ENCODE results near the gene VSIR.

The VSIR gene

DNA sequence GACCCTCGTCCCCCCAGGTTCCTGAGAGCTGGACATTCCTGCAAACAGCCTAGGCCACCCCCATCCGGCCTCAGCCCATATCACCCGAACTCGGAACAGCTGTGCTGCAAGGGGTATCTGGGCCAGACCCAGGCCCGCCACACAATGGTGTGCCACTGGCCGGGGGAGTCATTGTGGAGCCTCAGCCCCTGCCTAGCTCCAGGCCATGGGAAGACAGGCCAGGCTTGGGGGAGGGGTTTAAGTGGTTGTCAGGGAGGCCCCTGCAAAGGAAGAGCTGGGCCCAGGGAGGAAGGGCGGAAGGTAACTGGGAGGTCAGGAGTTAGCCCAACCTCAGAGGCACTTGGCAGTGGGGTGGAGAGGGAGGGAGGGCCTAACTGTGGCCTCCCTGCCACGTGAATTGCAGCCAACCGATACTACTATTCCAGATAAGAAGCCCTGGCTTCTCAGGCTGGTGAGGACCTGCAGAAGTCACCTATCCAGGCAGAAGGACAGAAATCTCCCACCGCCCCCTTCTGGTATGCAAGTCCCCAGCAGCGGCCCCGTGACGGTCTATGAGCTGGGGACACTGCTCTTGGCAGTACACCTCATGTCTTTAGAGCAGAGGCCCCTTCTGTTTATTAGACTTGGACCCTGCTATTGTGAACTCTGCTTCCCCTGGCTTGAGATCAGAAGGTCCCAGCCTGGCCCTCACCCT is 26.8 kb downstream of the VSIR start:
- peak; percentile 98 for DNase-seq

DNA sequence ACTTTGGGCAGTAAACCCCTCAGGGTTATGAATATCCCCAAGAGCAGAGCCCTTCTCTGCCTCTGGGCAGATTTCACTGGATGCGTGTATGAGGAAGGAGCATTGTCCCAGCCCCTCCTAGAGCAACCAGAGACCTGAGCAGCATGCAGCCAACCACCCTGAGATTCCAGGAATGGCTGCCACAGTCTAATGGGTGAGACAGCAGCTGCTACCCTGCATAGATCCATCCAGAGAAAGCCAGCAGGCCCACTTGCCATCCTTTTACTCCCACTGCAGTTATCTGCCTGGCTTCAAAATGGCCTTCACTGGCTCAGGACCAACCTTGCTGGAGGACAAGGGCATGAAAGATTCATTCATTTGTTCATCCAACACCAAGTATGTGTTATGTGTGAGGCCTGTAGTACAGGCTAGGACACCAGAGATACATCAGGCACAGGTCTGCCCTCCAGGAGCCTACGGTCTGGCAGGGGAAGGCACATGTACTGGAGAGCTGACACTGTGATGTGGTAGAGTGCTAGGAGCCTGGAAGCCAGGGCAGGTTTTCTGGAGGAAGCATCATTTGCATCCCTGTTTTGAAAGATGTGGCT is 27.6 kb downstream of the VSIR start:
- DNase-seq, result peak; percentile 62

DNA sequence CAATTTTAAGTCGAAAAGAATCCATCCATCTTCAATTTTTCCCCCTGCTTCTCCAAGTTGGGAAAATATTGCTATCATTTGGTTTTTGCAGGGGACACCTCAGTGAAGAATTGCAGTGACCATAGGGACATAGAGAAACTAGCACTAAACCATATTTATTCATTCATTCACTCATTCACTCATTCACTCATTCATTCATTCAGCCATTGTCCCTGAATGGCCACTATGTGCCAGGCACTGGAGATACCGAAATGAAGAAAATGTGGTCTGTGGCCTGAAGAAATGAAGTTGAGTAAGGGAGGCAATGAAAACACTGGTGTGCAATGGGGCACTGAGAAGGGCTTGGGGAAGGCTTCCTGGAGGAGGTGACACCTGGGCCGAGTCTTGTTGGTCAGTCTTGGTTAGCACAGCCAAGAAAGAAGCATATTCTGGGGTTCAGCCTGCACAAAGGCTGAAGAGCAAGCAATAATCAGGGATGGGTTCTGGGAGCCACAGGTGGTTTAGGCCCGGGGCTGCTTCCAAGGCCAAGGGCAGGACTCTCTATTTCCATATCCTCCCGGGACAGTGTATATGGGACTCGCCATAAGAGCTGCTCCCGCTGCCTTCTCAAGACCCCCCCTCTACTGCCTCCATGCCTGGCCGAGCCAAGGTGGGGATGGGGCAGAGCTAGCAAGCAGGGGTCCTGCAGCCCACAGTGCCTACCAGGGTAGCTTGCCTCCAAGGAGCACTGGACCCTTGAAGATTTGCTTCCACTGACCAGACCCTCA is 28.2 kb downstream of the VSIR start:
- DNase-seq, result no peak

DNA sequence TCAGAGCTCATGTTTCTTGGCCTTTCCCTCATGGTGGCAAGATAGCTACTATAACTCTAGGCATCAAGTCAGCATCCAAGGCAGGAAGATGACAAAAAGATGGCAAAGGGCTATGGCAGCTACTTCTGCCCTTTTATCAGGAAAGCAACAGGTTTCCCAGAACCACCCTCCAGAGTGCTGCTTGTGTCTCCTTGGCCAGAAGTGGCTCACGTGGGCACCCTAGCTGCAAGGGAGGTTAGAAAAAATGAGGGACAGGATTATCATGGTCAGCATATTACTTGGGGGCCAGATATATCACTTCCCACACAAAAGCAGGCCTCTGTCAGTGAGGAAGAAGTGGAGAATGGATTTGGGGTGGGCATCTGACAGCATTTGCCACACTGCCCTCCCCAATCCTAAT is 29.5 kb downstream of the VSIR start:
- DNase-seq, result no peak

DNA sequence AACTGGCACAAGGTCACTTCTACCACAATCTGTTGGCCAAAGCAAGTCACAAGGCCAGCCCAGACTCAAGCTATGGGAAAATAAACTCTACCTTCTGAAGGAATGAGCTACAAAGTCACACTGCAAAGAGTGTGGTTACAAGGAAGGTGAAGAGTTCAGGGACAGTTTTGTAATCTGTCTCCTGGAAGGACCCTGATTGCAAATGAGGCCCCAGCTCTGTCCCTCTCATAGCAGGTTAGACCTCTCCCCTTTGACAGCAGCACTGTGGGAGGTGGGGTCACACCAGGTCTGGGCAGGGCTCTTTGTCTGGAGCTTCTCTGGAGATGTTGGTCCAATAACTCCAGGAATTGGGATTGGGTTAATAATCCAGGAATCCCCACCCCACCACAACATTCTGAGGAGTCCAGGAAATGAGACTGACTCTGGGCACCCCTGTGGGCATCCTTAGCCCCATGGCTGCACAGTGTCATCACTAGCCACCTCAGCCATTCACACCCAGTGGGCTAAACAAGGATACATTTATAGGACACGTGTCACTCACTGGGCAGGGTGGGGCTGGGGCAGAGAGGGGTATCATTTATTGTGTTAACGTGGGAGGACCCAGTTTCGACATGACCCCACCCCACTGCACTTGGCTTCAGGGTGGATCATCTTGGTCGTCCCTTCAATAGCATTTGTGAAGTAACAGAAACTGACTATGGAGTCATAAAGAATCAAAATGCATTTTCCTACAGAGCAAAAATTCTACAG is 30.1 kb downstream of the VSIR start:
- no peak for DNase-seq

DNA sequence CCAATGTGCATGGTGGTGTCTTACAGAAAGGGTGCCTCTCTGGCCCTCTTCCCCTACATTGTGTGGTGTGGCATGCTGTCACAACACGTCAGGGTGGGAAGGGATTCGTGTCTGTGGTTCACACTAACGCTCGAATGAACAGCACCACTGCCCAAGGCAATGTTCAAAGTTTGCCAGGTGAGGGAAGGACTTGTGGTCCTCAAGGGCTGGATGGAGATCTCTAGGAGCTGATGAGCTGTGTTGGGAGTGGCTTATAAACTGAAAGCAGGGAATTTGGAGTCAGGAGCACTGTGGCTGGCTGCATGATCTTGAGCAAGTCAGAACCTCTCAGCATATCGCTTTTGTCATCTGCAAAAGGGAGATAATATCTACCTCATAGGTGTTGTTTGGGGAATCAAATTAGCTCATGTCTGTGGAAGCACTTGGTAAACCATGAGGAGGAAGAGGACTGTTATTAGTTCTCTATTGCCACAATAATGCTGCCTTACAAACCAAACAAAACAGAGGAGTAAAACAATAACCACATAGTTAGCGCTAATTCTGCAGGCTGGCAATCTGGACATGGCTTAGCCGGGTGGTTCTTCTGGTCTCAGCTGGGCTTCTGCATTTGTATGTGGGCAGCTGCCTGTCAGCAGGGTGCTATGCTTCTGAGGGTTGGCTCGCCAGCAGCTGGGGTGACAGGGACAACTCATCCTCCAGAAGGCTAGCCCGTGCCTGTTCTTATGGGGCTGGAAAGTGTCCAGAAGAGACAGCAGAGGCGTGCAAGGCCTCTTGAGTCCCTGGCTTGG is 30.8 kb downstream of the VSIR start:
- DNase-seq, result no peak

DNA sequence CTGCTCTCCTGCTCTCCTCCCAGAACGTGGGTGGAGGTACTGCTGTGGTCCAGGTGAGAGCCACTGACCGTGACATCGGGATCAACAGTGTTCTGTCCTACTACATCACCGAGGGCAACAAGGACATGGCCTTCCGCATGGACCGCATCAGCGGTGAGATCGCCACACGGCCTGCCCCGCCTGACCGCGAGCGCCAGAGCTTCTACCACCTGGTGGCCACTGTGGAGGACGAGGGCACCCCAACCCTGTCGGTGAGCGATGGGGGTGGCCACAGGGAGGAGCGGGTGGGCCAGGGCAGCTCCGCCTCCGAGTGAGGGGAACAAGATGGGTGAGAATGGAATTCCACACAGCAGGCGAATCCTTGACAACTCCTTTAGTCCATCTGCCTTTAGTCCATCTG is 31.6 kb downstream of the VSIR start:
- DNase-seq, result no peak

DNA sequence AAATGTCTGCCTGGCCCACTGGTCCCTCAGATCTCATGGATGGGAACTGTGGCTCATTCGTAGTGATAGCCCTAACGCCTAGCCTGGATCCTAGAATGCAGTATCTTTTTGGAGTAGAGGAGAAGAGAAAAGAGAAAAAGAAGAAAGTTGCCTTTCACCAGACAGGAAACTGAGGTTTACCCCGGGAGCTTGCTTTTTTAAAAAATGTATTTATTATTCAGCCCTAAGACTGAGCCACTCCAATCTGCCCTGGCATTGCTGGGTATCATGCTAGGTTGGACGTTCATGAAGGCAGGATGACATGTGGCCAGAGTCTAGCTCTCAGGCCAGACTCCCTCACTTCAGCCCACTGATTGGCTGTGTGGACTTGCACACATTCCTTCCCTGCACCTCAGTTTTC is 32.3 kb downstream of the VSIR start:
- DNase-seq, result no peak

DNA sequence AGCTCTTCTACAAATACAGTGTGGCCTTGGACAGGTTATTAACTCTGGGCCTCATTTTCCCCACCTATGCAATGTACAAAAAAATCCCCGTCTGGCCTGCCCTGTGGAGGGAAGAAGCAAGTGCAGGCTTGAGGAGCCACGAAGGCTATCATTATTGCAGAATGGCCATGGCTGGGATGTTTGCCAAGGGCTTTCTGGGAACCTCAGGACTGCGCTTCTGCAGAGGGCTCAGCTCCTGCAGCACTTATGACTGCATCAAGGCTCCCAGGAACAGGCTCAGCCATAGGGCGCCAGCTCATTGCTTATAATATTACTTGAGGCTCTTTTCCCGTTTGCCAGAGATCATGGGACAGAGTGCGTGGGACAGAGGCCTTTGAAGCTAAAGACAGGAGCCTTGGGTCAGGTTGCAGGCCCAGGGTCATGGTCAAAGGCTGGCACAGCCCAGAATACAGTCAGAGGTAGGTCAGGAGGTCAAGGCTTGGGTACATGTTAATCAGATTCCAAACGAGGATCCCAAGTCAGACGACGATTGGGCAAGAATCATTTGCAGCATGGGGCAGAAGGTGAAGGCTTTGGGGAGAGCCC is 33.2 kb downstream of the VSIR start:
- peak; percentile 53 for DNase-seq

DNA sequence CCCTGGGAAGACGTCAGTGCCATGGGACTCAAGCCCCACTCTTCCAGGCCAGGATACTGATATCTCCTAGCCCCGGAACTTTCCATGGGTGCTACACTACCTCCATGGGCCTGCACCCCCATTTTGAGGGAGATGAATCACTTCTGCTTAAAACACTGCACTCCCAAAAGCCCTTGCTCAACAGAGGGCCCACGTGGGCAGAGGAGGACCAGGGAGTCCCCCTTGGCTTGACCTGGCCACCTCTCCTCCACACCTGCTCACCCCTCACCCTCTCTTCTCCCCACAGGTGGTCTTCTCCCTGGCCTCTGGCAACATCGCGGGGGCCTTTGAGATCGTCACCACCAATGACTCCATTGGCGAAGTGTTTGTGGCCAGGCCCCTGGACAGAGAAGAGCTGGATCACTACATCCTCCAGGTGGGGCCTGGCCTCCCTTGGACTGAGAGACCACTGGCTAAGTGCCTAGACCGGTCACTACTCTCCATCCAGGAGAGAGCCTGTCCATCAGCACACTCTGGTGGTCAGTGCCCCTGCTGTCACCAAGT is 33.9 kb downstream of the VSIR start:
- DNase-seq, result no peak

DNA sequence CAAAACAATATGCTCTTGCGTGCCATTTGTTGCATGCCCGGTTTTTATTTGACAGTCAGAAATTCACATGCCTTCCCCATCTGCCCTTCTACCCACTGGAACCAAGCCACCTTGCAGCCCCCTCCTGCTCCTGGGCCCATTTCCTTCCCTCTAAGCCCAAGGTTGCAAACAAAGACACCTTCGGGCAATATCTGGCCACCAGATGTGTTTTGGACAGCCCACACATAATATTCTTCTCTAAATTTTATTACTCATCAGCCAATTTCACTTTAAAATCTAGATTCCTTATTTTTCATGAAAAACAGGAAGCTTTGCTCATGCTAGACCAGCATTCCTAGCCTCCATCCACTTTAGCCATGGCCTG is 35.5 kb downstream of the VSIR start:
- DNase-seq, result no peak

DNA sequence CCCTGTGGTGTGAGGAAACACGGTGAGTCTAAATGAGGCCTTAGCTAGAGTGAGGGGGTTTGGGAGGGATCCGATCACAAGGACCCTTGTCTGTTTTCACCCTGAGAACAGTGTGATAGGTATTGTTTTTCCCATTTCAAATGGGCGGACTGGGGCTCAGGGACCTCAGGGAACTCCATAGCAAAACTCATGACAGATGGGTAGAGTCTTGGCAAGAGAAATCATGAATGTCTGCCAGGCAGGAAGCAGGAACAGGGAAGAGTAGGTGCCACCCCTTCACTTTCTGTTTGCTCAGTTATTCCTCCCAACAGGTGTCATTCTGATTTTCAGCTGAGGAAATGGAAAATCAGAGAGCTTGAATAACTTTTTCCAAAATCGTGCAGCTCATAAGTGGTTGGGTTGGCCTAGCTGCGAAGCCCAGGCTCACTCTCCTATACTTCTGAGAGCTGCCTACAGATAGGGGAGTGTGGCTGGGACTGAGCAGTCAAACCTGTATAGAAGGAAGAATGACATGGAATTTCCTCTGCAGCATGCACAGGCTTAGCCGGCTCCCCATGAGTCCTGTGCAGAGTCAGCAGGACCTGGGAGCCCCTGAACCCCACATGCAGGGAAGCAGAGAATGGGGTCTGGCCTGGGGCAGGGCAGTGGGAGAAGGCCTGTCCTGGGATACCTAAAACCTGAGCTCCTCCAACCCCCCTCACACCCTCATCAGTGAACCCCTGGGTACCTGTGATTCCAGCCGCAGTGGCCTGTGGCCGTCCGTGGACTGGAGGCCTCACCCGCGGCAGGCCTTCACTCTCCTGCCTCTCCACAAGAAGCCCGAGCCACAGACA is 36.1 kb downstream of the VSIR start:
- no peak for DNase-seq

DNA sequence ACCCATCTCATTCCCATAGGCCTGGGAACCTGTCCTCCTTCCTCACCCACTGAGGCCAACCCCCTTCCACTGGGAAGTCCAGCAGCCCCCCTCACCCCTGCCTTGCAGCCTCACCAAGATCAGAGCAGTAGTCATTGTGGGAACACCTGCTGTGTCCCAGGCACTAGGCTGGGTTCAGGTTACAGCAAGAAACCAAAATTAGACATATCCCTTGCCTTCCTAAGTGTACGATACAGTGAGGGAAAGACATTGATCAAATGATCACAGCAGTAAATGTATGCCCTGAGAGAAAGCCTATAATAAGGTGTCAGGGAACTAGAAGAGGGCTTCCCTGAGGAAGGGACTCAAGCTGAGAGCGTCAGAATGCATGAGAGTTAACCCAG is 36.8 kb downstream of the VSIR start:
- no peak for DNase-seq

DNA sequence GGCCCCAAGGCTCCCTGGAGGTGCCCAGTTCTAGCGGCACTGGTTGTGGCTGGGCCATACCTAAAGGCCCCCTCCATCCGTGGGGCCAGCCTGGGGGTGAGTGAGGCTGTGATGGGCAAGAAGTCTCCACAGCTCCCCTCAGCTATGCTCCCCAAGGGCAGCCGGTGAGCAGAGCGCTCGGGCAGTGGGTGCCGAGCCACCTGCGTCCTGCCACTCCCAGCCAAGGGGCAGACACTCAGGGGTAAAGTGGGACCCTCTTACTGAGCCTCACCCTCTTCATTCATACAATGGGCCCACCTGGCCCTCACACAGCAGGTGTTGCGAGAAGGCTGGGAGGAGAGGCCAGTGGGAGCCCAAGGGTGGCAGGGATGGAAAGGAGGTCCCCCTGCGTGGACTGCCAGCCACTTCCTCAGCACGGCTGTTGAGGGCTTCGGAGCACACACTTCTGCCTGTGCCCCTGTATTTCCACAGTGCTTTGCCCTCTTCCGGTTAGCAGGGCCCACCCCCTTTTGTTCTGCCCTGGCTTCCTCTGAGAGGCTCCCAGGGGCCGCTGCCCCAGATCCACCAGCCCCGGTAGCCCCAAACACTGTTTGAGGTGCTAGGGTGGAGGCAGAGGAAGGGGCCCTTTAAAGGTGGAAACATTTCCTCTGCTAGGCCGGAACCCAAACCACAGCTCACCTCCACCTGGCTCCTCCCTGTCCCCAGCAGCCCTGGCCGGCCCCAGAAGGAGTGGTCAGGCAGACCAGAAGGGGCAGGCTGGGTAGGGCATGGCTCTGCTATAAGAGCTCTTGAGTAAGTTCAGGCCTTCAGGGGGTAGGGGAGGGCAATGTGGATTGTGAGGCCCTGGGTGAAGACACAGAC is 37.4 kb downstream of the VSIR start:
- no peak for DNase-seq

DNA sequence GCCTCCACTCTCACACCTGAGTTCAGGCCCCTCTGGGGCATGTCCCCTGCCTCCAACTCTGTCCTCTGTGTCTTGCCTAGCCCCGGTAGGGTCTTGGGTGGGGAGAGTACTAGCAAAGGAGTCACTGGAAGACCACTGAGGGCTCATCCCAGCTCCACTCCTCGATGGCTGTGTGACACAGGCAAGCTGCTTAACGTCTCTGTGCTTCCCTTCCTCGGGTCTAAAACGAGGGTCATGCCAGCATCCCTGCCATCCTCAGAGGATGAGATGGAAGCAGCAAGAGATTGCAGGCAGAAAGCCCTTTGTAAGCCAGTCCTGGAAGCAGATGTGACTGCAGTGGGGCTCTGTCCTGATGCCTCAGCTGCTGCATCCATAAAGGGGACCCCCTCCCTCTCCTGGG is 38.5 kb downstream of the VSIR start:
- no peak for DNase-seq

DNA sequence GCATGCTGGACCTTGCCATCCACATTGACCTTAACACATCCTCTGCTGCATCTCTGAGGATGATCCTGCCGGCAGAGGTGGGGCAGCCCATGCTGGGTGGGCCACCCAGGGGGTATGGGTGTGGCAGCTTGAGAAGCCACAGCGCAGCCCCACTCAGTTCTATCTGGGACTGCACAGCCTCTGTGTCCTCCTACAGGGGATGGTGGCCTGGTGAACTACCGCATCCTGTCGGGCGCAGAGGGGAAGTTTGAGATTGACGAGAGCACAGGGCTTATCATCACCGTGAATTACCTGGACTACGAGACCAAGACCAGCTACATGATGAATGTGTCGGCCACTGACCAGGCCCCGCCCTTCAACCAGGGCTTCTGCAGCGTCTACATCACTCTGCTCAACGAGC is 41.5 kb downstream of the VSIR start:
- DNase-seq, result no peak

DNA sequence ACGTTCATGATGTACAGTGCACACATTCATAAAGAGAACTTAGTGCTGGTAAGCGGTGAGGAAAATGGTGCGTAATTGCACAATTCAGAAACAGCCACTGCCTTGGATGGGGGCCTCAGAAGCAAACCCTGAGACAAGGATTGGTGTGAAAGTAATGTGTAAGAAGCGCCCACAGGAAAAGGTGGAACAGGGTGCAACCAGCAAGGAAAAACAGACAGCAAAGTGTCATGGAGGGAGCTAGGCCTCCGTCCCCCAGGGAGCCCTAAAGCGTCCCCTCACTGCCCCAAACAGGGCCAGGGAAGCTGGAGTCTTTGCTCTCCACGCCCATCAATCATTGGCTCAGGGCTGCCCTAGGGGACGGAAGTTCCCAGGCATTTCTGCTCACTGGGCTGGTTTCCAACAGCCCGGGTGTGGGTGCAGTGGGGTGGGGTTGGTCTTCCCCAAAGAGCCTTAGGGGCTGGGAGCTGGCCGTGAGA is 44.1 kb downstream of the VSIR start:
- peak; percentile 23 for DNase-seq

DNA sequence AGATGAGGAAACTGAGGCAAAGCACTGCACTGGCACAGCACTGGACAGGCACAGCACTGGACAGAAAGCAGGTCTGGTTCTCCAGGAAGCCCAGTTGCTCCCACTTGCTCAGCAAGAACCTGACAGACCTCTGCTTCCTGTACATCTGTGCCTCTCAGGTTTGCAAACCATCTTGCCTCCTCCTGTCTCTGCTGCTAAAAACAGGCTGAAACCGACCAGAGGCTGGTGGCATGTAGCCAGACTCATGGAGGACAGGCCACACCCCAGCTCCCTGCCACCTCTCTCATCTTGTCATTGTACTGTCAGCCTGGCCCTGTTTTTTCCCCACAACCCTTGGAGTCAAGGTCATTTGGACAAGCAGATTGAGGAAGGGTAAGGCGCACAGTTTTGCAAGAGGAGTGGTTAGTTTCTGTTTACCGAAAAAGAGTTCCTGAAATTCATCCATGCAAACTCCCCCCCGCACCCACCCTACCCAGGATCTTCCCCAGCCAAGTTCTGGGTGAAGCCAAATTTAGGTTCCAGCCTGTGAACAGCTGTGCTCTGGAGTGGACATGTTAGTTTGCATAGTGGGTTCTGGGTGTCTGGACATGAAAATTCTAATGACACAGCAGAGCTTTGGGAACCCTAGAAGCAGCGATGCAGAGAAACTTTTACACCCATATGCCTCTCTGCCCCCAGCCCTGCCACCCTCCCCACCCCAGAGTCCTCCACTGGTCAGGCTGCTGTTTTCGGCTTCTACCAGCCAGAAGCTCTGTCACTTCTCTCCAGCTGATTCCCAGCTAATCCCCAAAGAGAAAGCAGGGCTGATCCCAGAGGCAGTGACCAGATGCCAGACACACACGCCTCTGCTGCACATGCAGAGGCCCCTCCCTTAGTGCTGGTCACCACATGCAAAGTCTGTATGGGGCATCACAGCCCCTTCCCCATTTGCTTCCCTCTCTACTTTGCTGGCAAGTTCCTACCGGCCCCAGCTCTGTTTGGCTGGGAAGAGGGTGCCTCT is 45.3 kb downstream of the VSIR start:
- DNase-seq, result peak; percentile 82

Measured in OCI-M1 (cell line).